Tongue (tissue), 2 donors: ENCODE measurements around the gene S1PR2. TPM values are rescaled to one million over a fixed set of nuclear protein-coding genes. Genes with fewer than 3 reads are reported as not detected.
"Not testable (repeated sequence)": the region's sequence is repeated elsewhere in the genome, so short reads cannot be mapped to it uniquely, and the experiment has no call there.

Source experiments
- DNase-seq: peaks from one replicate; pipeline ENCODE4 v3.0.0-alpha.2; 2015
- total RNA-seq: library from RNA; depleted of rRNA; stranded (reverse); fragments of >200 nt; gene quantifications from one replicate; pipeline ENCODE4 v1.2.3, GENCODE V29; 2014

The S1PR2 gene
- total RNA-seq, 1 donor from 2014 or later, result 10.8 TPM

- DNase-seq, result no peak
Measured at GRCh38 chr19:10223488-10224213, 7.5 kb downstream of the S1PR2 start.

- no peak for DNase-seq
Measured at GRCh38 chr19:10222201-10222890, 8.8 kb downstream of the S1PR2 start.

GRCh38 chr19:10220695-10221094 lies 10.4 kb downstream of the S1PR2 start:
- no peak for DNase-seq

GRCh38 chr19:10219678-10220077 lies 11.5 kb downstream of the S1PR2 start:
- no peak for DNase-seq

- no peak for DNase-seq
Measured at GRCh38 chr19:10217085-10217484, 14.0 kb downstream of the S1PR2 start.

GRCh38 chr19:10214784-10215183 lies 16.3 kb downstream of the S1PR2 start:
- no peak for DNase-seq

GRCh38 chr19:10211691-10212090 lies 19.4 kb downstream of the S1PR2 start:
- DNase-seq, result no peak

GRCh38 chr19:10211061-10211460 lies 20.1 kb downstream of the S1PR2 start:
- DNase-seq, result no peak

GRCh38 chr19:10209315-10209714 lies 21.8 kb downstream of the S1PR2 start:
- DNase-seq, result no peak

- DNase-seq, result no peak
Measured at GRCh38 chr19:10207026-10207425, 24.1 kb downstream of the S1PR2 start.

GRCh38 chr19:10206226-10206885 lies 24.8 kb downstream of the S1PR2 start:
- no peak for DNase-seq

GRCh38 chr19:10205636-10206035 lies 25.5 kb downstream of the S1PR2 start:
- DNase-seq, result no peak

GRCh38 chr19:10203686-10204085 lies 27.4 kb downstream of the S1PR2 start:
- DNase-seq, result no peak

GRCh38 chr19:10201176-10201575 lies 30.0 kb downstream of the S1PR2 start:
- DNase-seq, result no peak

GRCh38 chr19:10200101-10200500 lies 31.0 kb downstream of the S1PR2 start:
- not testable (repeated sequence) for DNase-seq

- not testable (repeated sequence) for DNase-seq
Measured at GRCh38 chr19:10198889-10199644, 32.1 kb downstream of the S1PR2 start.

GRCh38 chr19:10195199-10195519 lies 36.0 kb downstream of the S1PR2 start:
- DNase-seq, result no peak

- DNase-seq, result peak; percentile 98
Measured at GRCh38 chr19:10194500-10195198, 36.5 kb downstream of the S1PR2 start, which contains the start of gene DNMT1. Gene DNMT1, minus strand, starts transcription at chr19:10194953. Its CDS starts 54 bp downstream, at chr19:10194899.

GRCh38 chr19:10193790-10194499 lies 37.2 kb downstream of the S1PR2 start:
- DNase-seq, result peak; percentile 6

GRCh38 chr19:10192922-10193321 lies 38.2 kb downstream of the S1PR2 start:
- no peak for DNase-seq

- peak; percentile 12 for DNase-seq
Measured at GRCh38 chr19:10191347-10191746, 39.8 kb downstream of the S1PR2 start.
